Glutamatergic neuron (in vitro differentiated cells): ENCODE data around the gene NOD2. TPM values are rescaled to one million over a fixed set of nuclear protein-coding genes. Genes with fewer than 3 reads are reported as not detected.

Experiments
- DNase-seq: peaks from one replicate; pipeline ENCODE4 v3.0.0; 2022
- H3K27ac Mint-ChIP-seq: one replicate; pipeline ENCODE4 v1.8.0; 2020; ENCODE audit warnings: mild to moderate bottlenecking, mixed read lengths, inconsistent platforms; ENCODE audit not compliant: unreplicated experiment
- H3K27me3 Mint-ChIP-seq: one replicate; pipeline ENCODE4 v1.8.0; 2020; ENCODE audit warnings: mild to moderate bottlenecking, moderate library complexity, mixed read lengths, inconsistent platforms; ENCODE audit not compliant: unreplicated experiment
- H3K36me3 Mint-ChIP-seq: one replicate; pipeline ENCODE4 v1.8.0; 2020; ENCODE audit warnings: mild to moderate bottlenecking, mixed read lengths, inconsistent platforms; ENCODE audit not compliant: unreplicated experiment
- H3K4me1 Mint-ChIP-seq: one replicate; pipeline ENCODE4 v1.8.0; 2020; ENCODE audit warnings: mild to moderate bottlenecking, low read depth, mixed read lengths, inconsistent platforms; ENCODE audit not compliant: unreplicated experiment
- H3K4me3 Mint-ChIP-seq: one replicate; pipeline ENCODE4 v1.8.0; 2020; ENCODE audit warnings: mild to moderate bottlenecking, mixed read lengths, inconsistent platforms; ENCODE audit not compliant: unreplicated experiment
- H3K9me3 Mint-ChIP-seq: one replicate; pipeline ENCODE4 v1.8.0; 2020; ENCODE audit warnings: mild to moderate bottlenecking, moderate library complexity, mixed read lengths, inconsistent platforms; ENCODE audit not compliant: unreplicated experiment
- CTCF ChIP-seq: fragments of 200-600 bp; sonication (generic); IDR thresholded peaks from one replicate; pipeline ENCODE4 v1.5.0; 2021; ENCODE audit not compliant: partially characterized antibody, unreplicated experiment
- total RNA-seq: library from RNA; stranded (reverse); fragmentation: NEBNext Ultra II Directional; extraction: Animal tissue kit (Norgen Biotek cat#: 25700); gene quantifications from one replicate; pipeline ENCODE4 v1.2.1, GENCODE V29; 2021; ENCODE audit not compliant: unreplicated experiment

Gene NOD2
- total RNA-seq, 1 donor from 2014 or later = 0.34 TPM

- H3K9me3 Mint-ChIP-seq = peaks cover 2% of the 10 kb centered on the region
- peaks cover 11% of the 10 kb centered on the region for H3K36me3 Mint-ChIP-seq
- DNase-seq = no peak
- H3K4me1 Mint-ChIP-seq = peaks cover 14% of the 10 kb centered on the region
- TF ChIP-seq CTCF = no peak
- H3K27ac Mint-ChIP-seq = no peak overlapping the region
- no peak overlapping the region for H3K4me3 Mint-ChIP-seq
- H3K27me3 Mint-ChIP-seq = peaks cover 2% of the 10 kb centered on the region
Observed at GRCh38 chr16:50646345-50646744, 47.1 kb upstream of the NOD2 start.

DNA sequence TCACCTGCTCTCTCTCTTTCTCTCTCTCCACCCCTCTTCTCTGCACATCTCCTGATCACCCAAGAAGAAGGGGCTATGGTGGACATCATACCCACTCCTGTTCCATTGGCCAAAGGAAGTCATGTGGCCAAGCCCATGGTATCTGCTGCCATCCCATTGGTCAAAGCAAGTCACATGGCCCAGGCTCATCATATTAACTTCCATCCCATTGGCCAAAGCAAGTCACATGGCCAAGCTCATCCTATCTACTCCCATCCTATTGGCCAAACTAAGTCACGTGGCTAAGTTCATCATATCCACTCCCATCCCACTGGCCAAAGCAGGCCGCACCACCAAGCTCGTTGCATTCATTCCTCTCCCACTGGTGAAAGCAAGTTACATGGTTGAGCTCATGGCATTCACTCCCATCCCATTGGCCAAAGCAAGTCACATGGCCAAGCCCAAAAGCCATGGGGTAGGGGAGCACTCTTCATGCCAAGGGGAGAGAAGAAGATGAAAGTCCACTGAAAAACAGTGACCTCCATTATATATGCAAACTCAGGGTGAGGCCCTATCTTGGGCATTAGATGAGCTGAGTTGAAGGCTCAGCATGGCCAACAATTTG lies 41.5 kb upstream of the NOD2 start:
- peaks cover 13% of the 10 kb centered on the region for H3K4me1 Mint-ChIP-seq
- peaks cover 9% of the 10 kb centered on the region for H3K36me3 Mint-ChIP-seq
- H3K27me3 Mint-ChIP-seq = peaks cover 13% of the 10 kb centered on the region
- H3K4me3 Mint-ChIP-seq = no peak overlapping the region
- H3K9me3 Mint-ChIP-seq = peaks cover 16% of the 10 kb centered on the region
- H3K27ac Mint-ChIP-seq = peak overlapping the region; percentile 78
- no peak for DNase-seq
- TF ChIP-seq CTCF = no peak

- Mint-ChIP-seq H3K9me3 (peaks cover 16% of the 10 kb centered on the region), H3K36me3 (peaks cover 5% of the 10 kb centered on the region), H3K4me1 (peaks cover 13% of the 10 kb centered on the region), H3K4me3 (no peak overlapping the region), H3K27ac (no peak overlapping the region), H3K27me3 (peaks cover 13% of the 10 kb centered on the region)
- no peak for TF ChIP-seq CTCF
- no peak for DNase-seq
Observed at GRCh38 chr16:50652836-50653425, 40.5 kb upstream of the NOD2 start.

GRCh38 chr16:50653633-50654519 lies 39.5 kb upstream of the NOD2 start:
- TF ChIP-seq CTCF = no peak
- H3K9me3 Mint-ChIP-seq = peaks cover 16% of the 10 kb centered on the region
- H3K27me3 Mint-ChIP-seq = peaks cover 13% of the 10 kb centered on the region
- peak; percentile 62 for DNase-seq
- peaks cover 13% of the 10 kb centered on the region for H3K4me1 Mint-ChIP-seq
- peak overlapping the region; percentile 83 for H3K27ac Mint-ChIP-seq
- H3K36me3 Mint-ChIP-seq = peaks cover 5% of the 10 kb centered on the region
- H3K4me3 Mint-ChIP-seq = no peak overlapping the region
